ENCODE results near the gene DEF6. TPM values are rescaled to one million over a fixed set of nuclear protein-coding genes. Genes with fewer than 3 reads are reported as not detected.

DEF6 gene
- total RNA-seq, 1 donor from 2014 or later: 125 TPM

- Mint-ChIP-seq H3K4me3 (no peak overlapping the region), H3K4me1 (ENCODE audit: low read depth) (peaks cover 12% of the 10 kb centered on the region), H3K9me3 (no peaks in the 10 kb centered on the region), H3K36me3 (ENCODE audit: low read depth) (peaks cover 51% of the 10 kb centered on the region), H3K27me3 (ENCODE audit: insufficient read depth) (no peaks in the 10 kb centered on the region), H3K27ac (no peak overlapping the region)
- intact Hi-C loops (cut with micrococcal nuclease): no loop called here
- no peak for DNase-seq (ENCODE audit: low spot score)
These were observed 53.8 kb downstream of the DEF6 start for GRCh38 chr6:35351422-35351821.

GRCh38 chr6:35352735-35353134 is 55.1 kb downstream of the DEF6 start:
- Mint-ChIP-seq H3K9me3 (no peaks in the 10 kb centered on the region), H3K36me3 (ENCODE audit: low read depth) (peaks cover 54% of the 10 kb centered on the region), H3K27me3 (ENCODE audit: insufficient read depth) (no peaks in the 10 kb centered on the region), H3K4me3 (no peak overlapping the region), H3K27ac (no peak overlapping the region), H3K4me1 (ENCODE audit: low read depth) (peaks cover 10% of the 10 kb centered on the region)
- no peak for DNase-seq (ENCODE audit: low spot score)
- intact Hi-C loops (cut with micrococcal nuclease): no loop called here

GRCh38 chr6:35354361-35355135 is 56.9 kb downstream of the DEF6 start:
- H3K36me3 Mint-ChIP-seq (ENCODE audit: low read depth): peaks cover 43% of the 10 kb centered on the region
- no peak for DNase-seq (ENCODE audit: low spot score)
- H3K9me3 Mint-ChIP-seq: no peaks in the 10 kb centered on the region
- intact Hi-C loops (cut with micrococcal nuclease): no loop called here
- H3K4me1 Mint-ChIP-seq (ENCODE audit: low read depth): peaks cover under 1% of the 10 kb centered on the region
- H3K27ac Mint-ChIP-seq: no peak overlapping the region
- no peak overlapping the region for H3K4me3 Mint-ChIP-seq
- H3K27me3 Mint-ChIP-seq (ENCODE audit: insufficient read depth): no peaks in the 10 kb centered on the region

GRCh38 chr6:35356391-35356790 is 58.8 kb downstream of the DEF6 start:
- peaks cover 8% of the 10 kb centered on the region for H3K4me1 Mint-ChIP-seq (ENCODE audit: low read depth)
- intact Hi-C loops (cut with micrococcal nuclease): no loop called here
- H3K36me3 Mint-ChIP-seq (ENCODE audit: low read depth): peaks cover 36% of the 10 kb centered on the region
- H3K27me3 Mint-ChIP-seq (ENCODE audit: insufficient read depth): no peaks in the 10 kb centered on the region
- no peaks in the 10 kb centered on the region for H3K9me3 Mint-ChIP-seq
- H3K4me3 Mint-ChIP-seq: no peak overlapping the region
- DNase-seq (ENCODE audit: low spot score): no peak
- peak overlapping the region; percentile 6 for H3K27ac Mint-ChIP-seq

GRCh38 chr6:35357677-35358076 is 60.1 kb downstream of the DEF6 start:
- no peak for DNase-seq (ENCODE audit: low spot score)
- H3K4me1 Mint-ChIP-seq (ENCODE audit: low read depth): peaks cover 9% of the 10 kb centered on the region
- H3K27ac Mint-ChIP-seq: no peak overlapping the region
- no peak overlapping the region for H3K4me3 Mint-ChIP-seq
- intact Hi-C loops (cut with micrococcal nuclease): no loop called here
- H3K27me3 Mint-ChIP-seq (ENCODE audit: insufficient read depth): no peaks in the 10 kb centered on the region
- no peaks in the 10 kb centered on the region for H3K9me3 Mint-ChIP-seq
- peaks cover 29% of the 10 kb centered on the region for H3K36me3 Mint-ChIP-seq (ENCODE audit: low read depth)

- Mint-ChIP-seq H3K4me3 (no peak overlapping the region), H3K4me1 (ENCODE audit: low read depth) (peaks cover 12% of the 10 kb centered on the region), H3K36me3 (ENCODE audit: low read depth) (peaks cover 25% of the 10 kb centered on the region), H3K27ac (no peak overlapping the region), H3K9me3 (no peaks in the 10 kb centered on the region), H3K27me3 (ENCODE audit: insufficient read depth) (no peaks in the 10 kb centered on the region)
- intact Hi-C loops (cut with micrococcal nuclease): no loop called here
- no peak for DNase-seq (ENCODE audit: low spot score)
These were observed 60.5 kb downstream of the DEF6 start for GRCh38 chr6:35358086-35358485.

GRCh38 chr6:35359346-35359743 is 61.7 kb downstream of the DEF6 start:
- DNase-seq (ENCODE audit: low spot score): no peak
- Mint-ChIP-seq H3K27me3 (ENCODE audit: insufficient read depth) (no peaks in the 10 kb centered on the region), H3K36me3 (ENCODE audit: low read depth) (peaks cover 20% of the 10 kb centered on the region), H3K9me3 (no peaks in the 10 kb centered on the region), H3K4me1 (ENCODE audit: low read depth) (peaks cover 12% of the 10 kb centered on the region), H3K4me3 (no peak overlapping the region), H3K27ac (no peak overlapping the region)
- intact Hi-C loops (cut with micrococcal nuclease): no loop called here

GRCh38 chr6:35359744-35360348 is 62.2 kb downstream of the DEF6 start:
- H3K27me3 Mint-ChIP-seq (ENCODE audit: insufficient read depth): no peaks in the 10 kb centered on the region
- H3K4me1 Mint-ChIP-seq (ENCODE audit: low read depth): peaks cover 12% of the 10 kb centered on the region
- no peaks in the 10 kb centered on the region for H3K9me3 Mint-ChIP-seq
- no peak for DNase-seq (ENCODE audit: low spot score)
- no peak overlapping the region for H3K4me3 Mint-ChIP-seq
- intact Hi-C loops (cut with micrococcal nuclease): no loop called here
- no peak overlapping the region for H3K27ac Mint-ChIP-seq
- peaks cover 20% of the 10 kb centered on the region for H3K36me3 Mint-ChIP-seq (ENCODE audit: low read depth)

GRCh38 chr6:35360349-35361138 is 62.9 kb downstream of the DEF6 start:
- no peaks in the 10 kb centered on the region for H3K27me3 Mint-ChIP-seq (ENCODE audit: insufficient read depth)
- peaks cover 18% of the 10 kb centered on the region for H3K36me3 Mint-ChIP-seq (ENCODE audit: low read depth)
- no peak for DNase-seq (ENCODE audit: low spot score)
- intact Hi-C loops (cut with micrococcal nuclease): no loop called here
- no peaks in the 10 kb centered on the region for H3K9me3 Mint-ChIP-seq
- peaks cover 13% of the 10 kb centered on the region for H3K4me1 Mint-ChIP-seq (ENCODE audit: low read depth)
- H3K4me3 Mint-ChIP-seq: no peak overlapping the region
- no peak overlapping the region for H3K27ac Mint-ChIP-seq

- Mint-ChIP-seq H3K36me3 (ENCODE audit: low read depth) (peaks cover 17% of the 10 kb centered on the region), H3K27ac (no peak overlapping the region), H3K4me1 (ENCODE audit: low read depth) (peaks cover 24% of the 10 kb centered on the region), H3K27me3 (ENCODE audit: insufficient read depth) (no peaks in the 10 kb centered on the region), H3K9me3 (no peaks in the 10 kb centered on the region), H3K4me3 (no peak overlapping the region)
- no peak for DNase-seq (ENCODE audit: low spot score)
- intact Hi-C loops (cut with micrococcal nuclease): no loop called here
These were observed 64.6 kb downstream of the DEF6 start for GRCh38 chr6:35362200-35362599.

- intact Hi-C loops (cut with micrococcal nuclease): no loop called here
- Mint-ChIP-seq H3K27me3 (ENCODE audit: insufficient read depth) (no peaks in the 10 kb centered on the region), H3K4me1 (ENCODE audit: low read depth) (peaks cover 34% of the 10 kb centered on the region)
These were observed 65.7 kb downstream of the DEF6 start for GRCh38 chr6:35363293-35363750.

GRCh38 chr6:35365594-35366203 is 68.1 kb downstream of the DEF6 start:
- no peak for DNase-seq (ENCODE audit: low spot score)
- no peak overlapping the region for H3K4me3 Mint-ChIP-seq
- peak overlapping the region; percentile 33 for H3K27ac Mint-ChIP-seq
- intact Hi-C loops (cut with micrococcal nuclease): no loop called here
- H3K4me1 Mint-ChIP-seq (ENCODE audit: low read depth): peaks cover 49% of the 10 kb centered on the region
- no peaks in the 10 kb centered on the region for H3K9me3 Mint-ChIP-seq
- H3K27me3 Mint-ChIP-seq (ENCODE audit: insufficient read depth): no peaks in the 10 kb centered on the region
- peaks cover 23% of the 10 kb centered on the region for H3K36me3 Mint-ChIP-seq (ENCODE audit: low read depth)

More at GRCh38 chr6:35363293-35363750, 65.7 kb downstream of the DEF6 start:
- H3K9me3 Mint-ChIP-seq: no peaks in the 10 kb centered on the region
- no peak for DNase-seq (ENCODE audit: low spot score)
- peaks cover 21% of the 10 kb centered on the region for H3K36me3 Mint-ChIP-seq (ENCODE audit: low read depth)
- no peak overlapping the region for H3K4me3 Mint-ChIP-seq
- no peak overlapping the region for H3K27ac Mint-ChIP-seq
